Neural progenitor cell (in vitro differentiated cells): Measurements from ENCODE around the gene CAV1. TPM values are rescaled to one million over a fixed set of nuclear protein-coding genes. Genes with fewer than 3 reads are reported as not detected.

Experiments
- DNase-seq: peaks from one replicate; pipeline ENCODE4 v3.0.0-alpha.2; 2016; ENCODE audit warnings: low spot score
- H2AFZ ChIP-seq: fragments of 200-600 bp; sonication (generic); replicated peaks from 2 replicates; pipeline ENCODE4 v1.6.1; 2016; ENCODE audit warnings: antibody characterized with exemption
- H3F3A ChIP-seq: fragments of 200-600 bp; sonication (generic); 2 replicates; pipeline ENCODE4 v1.6.1; 2016; ENCODE audit warnings: antibody characterized with exemption, low read depth
- H3K27ac ChIP-seq: fragments of 200-600 bp; sonication (generic); 2 replicates; pipeline ENCODE4 v1.5.1; 2016; ENCODE audit warnings: mild to moderate bottlenecking
- H3K27me3 ChIP-seq: fragments of 200-600 bp; sonication (generic); 2 replicates; pipeline ENCODE4 v1.6.1; 2016; ENCODE audit warnings: mild to moderate bottlenecking, moderate library complexity
- H3K36me3 ChIP-seq: fragments of 200-600 bp; sonication (generic); 2 replicates; pipeline ENCODE4 v1.5.1; 2016
- H3K4me1 ChIP-seq: fragments of 200-600 bp; sonication (generic); 2 replicates; pipeline ENCODE4 v1.6.1; 2016; ENCODE audit warnings: mixed run types
- H3K4me2 ChIP-seq: fragments of 200-600 bp; sonication (generic); 2 replicates; pipeline ENCODE4 v1.6.1; 2016
- H3K4me3 ChIP-seq: fragments of 200-600 bp; sonication (generic); 2 replicates; pipeline ENCODE4 v1.5.1; 2016
- H3K79me2 ChIP-seq: fragments of 200-600 bp; sonication (generic); 2 replicates; pipeline ENCODE4 v1.6.1; 2016; ENCODE audit warnings: low read depth
- H3K9ac ChIP-seq: fragments of 200-600 bp; sonication (generic); 2 replicates; pipeline ENCODE4 v1.6.1; 2016
- H3K9me3 ChIP-seq: fragments of 200-600 bp; sonication (generic); 2 replicates; pipeline ENCODE4 v1.5.1; 2016; ENCODE audit warnings: low read depth
- H4K20me1 ChIP-seq: fragments of 200-600 bp; sonication (generic); 2 replicates; pipeline ENCODE4 v1.6.1; 2016; ENCODE audit warnings: low read depth
- H3K27ac Mint-ChIP-seq: 3 replicates; pipeline ENCODE4 v1.8.0; 2021; ENCODE audit warnings: mixed read lengths
- H3K27me3 Mint-ChIP-seq: 2 replicates; pipeline ENCODE4 v1.8.0; 2022; ENCODE audit warnings: low read depth, mild to moderate bottlenecking, inconsistent platforms, moderate library complexity, mixed read lengths; ENCODE audit not compliant: insufficient read depth
- H3K36me3 Mint-ChIP-seq: 3 replicates; pipeline ENCODE4 v1.8.0; 2021; ENCODE audit warnings: mixed read lengths
- H3K4me1 Mint-ChIP-seq: 3 replicates; pipeline ENCODE4 v1.8.0; 2021; ENCODE audit warnings: mixed read lengths
- H3K4me3 Mint-ChIP-seq: 3 replicates; pipeline ENCODE4 v1.8.0; 2021; ENCODE audit warnings: mild to moderate bottlenecking, moderate library complexity, mixed read lengths
- H3K9me3 Mint-ChIP-seq: 3 replicates; pipeline ENCODE4 v1.8.0; 2020; ENCODE audit warnings: mixed read lengths
- EZH2 ChIP-seq: fragments of 200-600 bp; sonication (generic); IDR thresholded peaks from 2 replicates; pipeline ENCODE4 v1.6.1; 2017; ENCODE audit warnings: antibody characterized with exemption, mild to moderate bottlenecking, moderate library complexity
- EZH2phosphoT487 ChIP-seq: fragments of 200-600 bp; sonication (generic); IDR thresholded peaks from 2 replicates; pipeline ENCODE4 v1.6.1; 2017; ENCODE audit warnings: antibody characterized with exemption
- total RNA-seq: library from RNA; depleted of rRNA; stranded (reverse); fragments of >200 nt; gene quantifications from 2 replicates; pipeline ENCODE4 v1.2.3, GENCODE V29; 2015; ENCODE audit warnings: low replicate concordance
- TF ChIP-seq, protein P1 (sequence below): fragments of 200-600 bp; sonication (generic); IDR thresholded peaks from 2 replicates; pipeline ENCODE4 v1.5.1; 2017; ENCODE audit warnings: antibody characterized with exemption, mild to moderate bottlenecking

Gene CAV1
- total RNA-seq, 1 donor from 2014 or later = 0.19 TPM

DNA sequence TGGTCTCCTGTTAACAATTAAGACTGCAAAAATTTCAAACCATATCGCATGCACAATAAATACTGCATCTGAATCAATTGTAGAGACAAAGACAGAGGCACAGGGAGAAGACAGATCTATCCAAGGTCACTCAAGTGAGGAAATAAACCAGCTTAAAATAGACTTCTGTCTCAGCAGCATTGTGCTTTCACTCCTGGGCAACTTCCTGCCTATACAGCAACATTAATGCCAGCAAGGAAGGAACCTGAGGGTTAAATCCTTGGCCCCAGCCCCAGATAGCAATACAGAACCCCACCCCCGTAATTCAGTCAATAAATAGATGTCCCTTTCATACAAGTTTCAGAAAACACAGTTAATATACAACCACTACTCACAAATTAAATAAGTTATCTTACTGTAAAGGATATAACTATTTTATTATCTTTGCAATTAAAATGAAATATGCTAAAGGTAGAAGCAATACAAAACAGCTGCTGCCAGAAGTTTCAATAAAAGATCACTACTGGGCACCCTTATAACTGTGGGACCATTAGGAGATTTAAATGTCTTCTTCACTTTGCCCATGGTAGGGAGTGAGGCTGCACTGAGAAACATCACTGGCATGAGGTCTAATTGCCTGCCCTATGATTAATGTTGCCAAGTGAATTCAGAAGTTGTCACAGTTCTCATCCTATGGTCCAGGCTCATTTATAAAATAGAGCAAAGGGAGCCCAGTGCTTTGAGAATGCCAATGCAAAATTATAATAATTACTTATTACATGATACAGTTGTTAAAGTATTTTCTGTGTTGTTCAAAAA is 49.4 kb downstream of the CAV1 start:
- Histone ChIP-seq H4K20me1 (no peaks in the 10 kb centered on the region), H3K4me3 (no peak overlapping the region), H3K36me3 (no peaks in the 10 kb centered on the region), H3K9ac (no peak overlapping the region), H3F3A (no peaks in the 10 kb centered on the region), H3K27me3 (no peaks in the 10 kb centered on the region), H3K79me2 (no peaks in the 10 kb centered on the region), H3K27ac (no peak overlapping the region), H3K4me2 (no peak overlapping the region), H3K4me1 (no peaks in the 10 kb centered on the region), H3K9me3 (no peaks in the 10 kb centered on the region), H2AFZ (no peak overlapping the region)
- Mint-ChIP-seq H3K4me1 (peaks cover 8% of the 10 kb centered on the region), H3K27ac (no peak overlapping the region), H3K36me3 (no peaks in the 10 kb centered on the region), H3K27me3 (no peaks in the 10 kb centered on the region), H3K9me3 (peaks cover 2% of the 10 kb centered on the region), H3K4me3 (no peak overlapping the region)
- DNase-seq = no peak
- TF ChIP-seq, protein P1, sequence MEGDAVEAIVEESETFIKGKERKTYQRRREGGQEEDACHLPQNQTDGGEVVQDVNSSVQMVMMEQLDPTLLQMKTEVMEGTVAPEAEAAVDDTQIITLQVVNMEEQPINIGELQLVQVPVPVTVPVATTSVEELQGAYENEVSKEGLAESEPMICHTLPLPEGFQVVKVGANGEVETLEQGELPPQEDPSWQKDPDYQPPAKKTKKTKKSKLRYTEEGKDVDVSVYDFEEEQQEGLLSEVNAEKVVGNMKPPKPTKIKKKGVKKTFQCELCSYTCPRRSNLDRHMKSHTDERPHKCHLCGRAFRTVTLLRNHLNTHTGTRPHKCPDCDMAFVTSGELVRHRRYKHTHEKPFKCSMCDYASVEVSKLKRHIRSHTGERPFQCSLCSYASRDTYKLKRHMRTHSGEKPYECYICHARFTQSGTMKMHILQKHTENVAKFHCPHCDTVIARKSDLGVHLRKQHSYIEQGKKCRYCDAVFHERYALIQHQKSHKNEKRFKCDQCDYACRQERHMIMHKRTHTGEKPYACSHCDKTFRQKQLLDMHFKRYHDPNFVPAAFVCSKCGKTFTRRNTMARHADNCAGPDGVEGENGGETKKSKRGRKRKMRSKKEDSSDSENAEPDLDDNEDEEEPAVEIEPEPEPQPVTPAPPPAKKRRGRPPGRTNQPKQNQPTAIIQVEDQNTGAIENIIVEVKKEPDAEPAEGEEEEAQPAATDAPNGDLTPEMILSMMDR = no peak
- TF ChIP-seq EZH2 (no peak), EZH2phosphoT487 (no peak)

DNA sequence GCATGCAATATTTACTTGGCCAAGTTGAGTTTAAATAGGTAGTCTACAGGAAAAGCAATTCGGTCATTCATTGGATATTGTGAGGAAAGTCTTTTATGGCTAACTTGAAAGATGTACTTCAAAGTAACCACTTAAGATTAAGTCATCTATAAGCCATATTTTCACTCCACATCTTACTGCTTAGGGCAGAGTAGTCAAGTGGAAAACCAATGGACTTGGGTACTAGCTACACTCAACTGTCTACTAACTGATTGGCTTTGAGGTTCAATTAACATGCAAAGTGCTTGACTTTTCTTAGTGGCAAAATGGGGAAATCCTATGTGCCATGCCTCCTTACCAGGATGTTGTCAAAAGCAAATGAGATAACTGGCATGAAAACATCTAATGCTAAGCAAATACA is 51.0 kb downstream of the CAV1 start:
- H3K27me3 ChIP-seq = no peaks in the 10 kb centered on the region
- peaks cover 8% of the 10 kb centered on the region for H3K4me1 Mint-ChIP-seq
- no peak overlapping the region for H3K9ac ChIP-seq
- H3K79me2 ChIP-seq = no peaks in the 10 kb centered on the region
- no peak overlapping the region for H3K27ac ChIP-seq
- no peaks in the 10 kb centered on the region for H3K4me1 ChIP-seq
- H3F3A ChIP-seq = no peaks in the 10 kb centered on the region
- peaks cover 2% of the 10 kb centered on the region for H3K9me3 Mint-ChIP-seq
- no peak overlapping the region for H3K4me3 ChIP-seq
- no peak overlapping the region for H3K4me3 Mint-ChIP-seq
- no peaks in the 10 kb centered on the region for H4K20me1 ChIP-seq
- no peak overlapping the region for H3K4me2 ChIP-seq
- H3K36me3 Mint-ChIP-seq = no peaks in the 10 kb centered on the region
- DNase-seq = no peak
- H3K27ac Mint-ChIP-seq = no peak overlapping the region
- H2AFZ ChIP-seq = no peak overlapping the region
- peaks cover 2% of the 10 kb centered on the region for H3K27me3 Mint-ChIP-seq
- H3K36me3 ChIP-seq = no peaks in the 10 kb centered on the region
- no peaks in the 10 kb centered on the region for H3K9me3 ChIP-seq
- TF ChIP-seq EZH2phosphoT487 (no peak), EZH2 (no peak)
- TF ChIP-seq, protein P1 = no peak

DNA sequence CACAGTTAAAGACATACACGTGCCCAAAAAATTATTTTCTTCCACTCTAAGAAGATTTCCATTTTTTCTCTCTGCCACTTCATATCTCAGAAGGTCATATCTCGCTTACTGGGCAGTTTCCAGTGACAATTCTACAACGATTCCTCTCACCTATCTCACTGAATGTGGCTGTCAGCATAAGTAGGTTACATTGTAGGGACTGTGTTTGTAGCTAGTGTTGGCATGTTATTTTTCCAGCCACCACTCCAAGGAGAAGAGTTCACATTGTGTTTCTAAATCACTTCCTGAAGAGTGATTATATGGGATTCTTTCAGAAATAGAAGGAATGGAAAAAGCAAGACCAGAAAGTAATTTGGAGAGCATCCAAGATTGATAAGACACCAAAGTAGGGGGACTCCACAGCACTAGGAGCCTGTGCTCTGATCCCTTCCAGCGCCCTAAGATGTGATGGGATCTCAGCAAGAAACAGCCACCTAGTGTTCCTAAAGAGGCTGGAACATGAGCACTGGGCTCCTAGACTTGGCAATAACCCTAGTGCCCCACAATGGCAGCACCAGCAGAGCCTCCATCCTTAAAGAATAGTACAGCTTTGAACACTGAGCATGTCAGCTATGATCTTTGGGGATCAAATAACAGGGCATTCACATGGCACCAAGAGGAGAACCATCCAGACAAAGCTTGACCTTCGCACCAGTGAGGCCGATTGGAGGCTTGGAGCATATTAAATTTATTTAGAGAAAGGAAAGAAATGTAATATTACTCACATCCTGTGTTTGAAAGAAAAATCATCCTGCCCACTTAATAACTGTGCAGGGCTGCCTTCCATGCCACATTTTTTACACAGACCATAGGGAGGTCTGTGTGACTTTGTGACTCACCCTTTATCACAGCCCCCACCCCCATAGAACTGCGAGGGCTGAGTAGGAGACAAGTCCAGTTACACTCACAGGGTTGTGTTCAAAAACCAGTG is 51.8 kb downstream of the CAV1 start:
- Histone ChIP-seq H3K4me2 (no peak overlapping the region), H3K79me2 (no peaks in the 10 kb centered on the region), H3K4me1 (no peaks in the 10 kb centered on the region), H2AFZ (no peak overlapping the region), H4K20me1 (no peaks in the 10 kb centered on the region), H3K4me3 (no peak overlapping the region), H3K9me3 (no peaks in the 10 kb centered on the region), H3K27ac (no peak overlapping the region), H3K36me3 (no peaks in the 10 kb centered on the region), H3K27me3 (no peaks in the 10 kb centered on the region), H3K9ac (no peak overlapping the region), H3F3A (no peaks in the 10 kb centered on the region)
- H3K27ac Mint-ChIP-seq = no peak overlapping the region
- H3K36me3 Mint-ChIP-seq = no peaks in the 10 kb centered on the region
- H3K4me1 Mint-ChIP-seq = peaks cover 8% of the 10 kb centered on the region
- H3K4me3 Mint-ChIP-seq = no peak overlapping the region
- no peak for DNase-seq
- H3K27me3 Mint-ChIP-seq = peaks cover 2% of the 10 kb centered on the region
- H3K9me3 Mint-ChIP-seq = peaks cover 2% of the 10 kb centered on the region
- TF ChIP-seq EZH2phosphoT487 = no peak
